Measurements from ENCODE around the gene UNC5C. TPM values are rescaled to one million over a fixed set of nuclear protein-coding genes. Genes with fewer than 3 reads are reported as not detected.

Gene UNC5C
- total RNA-seq, 1 experiment from 2014 or later: 8.2 TPM

- no peak for TF ChIP-seq CTCF (IDR thresholded peaks at IDR 0.05)
- no peak for TF ChIP-seq POLR2AphosphoS5 (IDR thresholded peaks at IDR 0.05; ENCODE audit: low read depth, low read length)
- Histone ChIP-seq H3K27ac (ENCODE audit: low read length) (no peak overlapping the region), H3K4me3 (ENCODE audit: low read depth in 2 of 2, low read length in 2 of 2) (no peak overlapping the region), H3K27me3 (ENCODE audit: control insufficient read depth, insufficient read depth, low read length) (no peaks in the 10 kb centered on the region), H3K4me1 (ENCODE audit: control insufficient read depth, insufficient read depth, low read length) (no peaks in the 10 kb centered on the region; the same call in 1 of the 2 replicates), H3K9me3 (ENCODE audit: control insufficient read depth, insufficient read depth, low read depth, low read length) (no peaks in the 10 kb centered on the region), H3K36me3 (ENCODE audit: control insufficient read depth, insufficient read depth, low read length) (no peaks in the 10 kb centered on the region)
- DNase-seq (ENCODE audit: low read depth, low spot score): no peak
- in situ Hi-C loops (cut with HindIII; ENCODE audit: low pct_unique_long_range_greater_than_20kb, low sequenced_read_pairs): no loop called here
- BruUV-seq (replicated peaks): no TSS peak
- no peak for ATAC-seq
- ChIA-PET POLR2A (no interaction called here), CTCF (no interaction called here)
- intact Hi-C loops (cut with micrococcal nuclease; ENCODE audit: unreplicated experiment): no loop called here
Measured at GRCh38 chr4:95409750-95410149, 139.0 kb downstream of the UNC5C start.

GRCh38 chr4:95409127-95409526, 139.6 kb downstream of the UNC5C start:
- intact Hi-C loops (cut with micrococcal nuclease; ENCODE audit: unreplicated experiment): no loop called here
- no peak overlapping the region for H3K4me3 ChIP-seq (ENCODE audit: low read depth in 2 of 2, low read length in 2 of 2)
- in situ Hi-C loops (cut with HindIII; ENCODE audit: low pct_unique_long_range_greater_than_20kb, low sequenced_read_pairs): no loop called here
- POLR2A ChIA-PET: no interaction called here
- ATAC-seq: no peak
- DNase-seq (ENCODE audit: low read depth, low spot score): no peak
- H3K27ac ChIP-seq (ENCODE audit: low read length): no peak overlapping the region
- BruUV-seq (replicated peaks): no TSS peak
- no peak for TF ChIP-seq REST (IDR thresholded peaks at IDR 0.05; ENCODE audit: insufficient read depth in 1 of 2, low read depth in 2 of 2, low read length in 1 of 2)
- no peaks in the 10 kb centered on the region for H3K9me3 ChIP-seq (ENCODE audit: control insufficient read depth, insufficient read depth, low read depth, low read length)
- H3K4me1 ChIP-seq (ENCODE audit: control insufficient read depth, insufficient read depth, low read length): no peaks in the 10 kb centered on the region; the same call in 1 of the 2 replicates
- H3K36me3 ChIP-seq (ENCODE audit: control insufficient read depth, insufficient read depth, low read length): no peaks in the 10 kb centered on the region
- CTCF ChIA-PET: no interaction called here
- H3K27me3 ChIP-seq (ENCODE audit: control insufficient read depth, insufficient read depth, low read length): no peaks in the 10 kb centered on the region

- intact Hi-C loops (cut with micrococcal nuclease; ENCODE audit: unreplicated experiment) (no loop called here), in situ Hi-C loops (cut with HindIII; ENCODE audit: low pct_unique_long_range_greater_than_20kb, low sequenced_read_pairs) (no loop called here)
- ATAC-seq (no peak), DNase-seq (ENCODE audit: low read depth, low spot score) (no peak)
- Histone ChIP-seq H3K36me3 (ENCODE audit: control insufficient read depth, insufficient read depth, low read length) (no peaks in the 10 kb centered on the region), H3K27ac (ENCODE audit: low read length) (no peak overlapping the region), H3K9me3 (ENCODE audit: control insufficient read depth, insufficient read depth, low read depth, low read length) (no peaks in the 10 kb centered on the region), H3K4me3 (ENCODE audit: low read depth in 2 of 2, low read length in 2 of 2) (no peak overlapping the region), H3K4me1 (ENCODE audit: control insufficient read depth, insufficient read depth, low read length) (no peaks in the 10 kb centered on the region), H3K27me3 (ENCODE audit: control insufficient read depth, insufficient read depth, low read length) (no peaks in the 10 kb centered on the region)
- TF ChIP-seq POLR2AphosphoS5 (IDR thresholded peaks at IDR 0.05; ENCODE audit: low read depth, low read length): no peak
- TF ChIP-seq TCF7L2 (IDR thresholded peaks at IDR 0.05; ENCODE audit: low read depth, low read length): no peak
- no peak for TF ChIP-seq SIN3A (IDR thresholded peaks at IDR 0.05; ENCODE audit: borderline replicate concordance, insufficient read depth, low read depth, low read length)
- no peak for TF ChIP-seq CTCF (IDR thresholded peaks at IDR 0.05)
- no peak for TF ChIP-seq REST (IDR thresholded peaks at IDR 0.05; ENCODE audit: insufficient read depth in 1 of 2, low read depth in 2 of 2, low read length in 1 of 2)
- CTCF ChIA-PET: no interaction called here
- BruUV-seq (replicated peaks): no TSS peak
- POLR2A ChIA-PET: no interaction called here
Measured at GRCh38 chr4:95402299-95402698, 146.5 kb downstream of the UNC5C start.

Data from Panc1 (cell line).